ENCODE data around the gene NR1H2.

Gene NR1H2

DNA sequence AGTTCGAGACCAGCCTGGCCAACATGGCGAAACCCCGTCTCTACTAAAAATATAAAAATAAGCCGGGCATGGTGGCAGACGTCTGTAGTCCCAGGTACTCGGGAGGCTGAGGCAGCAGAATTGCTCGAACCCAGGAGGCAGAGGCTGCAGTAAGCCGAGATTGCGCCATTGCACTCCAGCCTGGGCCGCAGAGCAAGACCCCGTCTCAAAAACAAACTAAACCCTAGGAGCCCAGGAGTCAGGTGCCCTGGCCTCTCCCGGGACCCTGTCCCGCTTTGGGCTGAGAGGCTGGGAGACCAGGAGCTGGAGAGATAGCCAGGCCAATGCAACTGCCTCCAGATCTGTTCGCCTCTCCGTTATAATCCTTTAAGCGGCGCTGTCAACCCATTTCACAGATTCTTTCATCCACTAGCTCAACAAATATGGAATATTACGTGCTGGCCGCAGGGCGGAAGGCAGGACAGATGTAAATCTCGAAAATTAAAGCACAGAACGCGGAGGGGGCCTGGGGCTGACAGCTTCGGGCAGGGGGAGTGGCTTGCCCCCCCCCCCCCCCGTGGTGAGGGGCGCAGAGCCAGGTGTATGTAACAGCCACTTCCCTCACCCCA, 51.2 kb downstream of the NR1H2 start:
- no peak for DNase-seq

DNA sequence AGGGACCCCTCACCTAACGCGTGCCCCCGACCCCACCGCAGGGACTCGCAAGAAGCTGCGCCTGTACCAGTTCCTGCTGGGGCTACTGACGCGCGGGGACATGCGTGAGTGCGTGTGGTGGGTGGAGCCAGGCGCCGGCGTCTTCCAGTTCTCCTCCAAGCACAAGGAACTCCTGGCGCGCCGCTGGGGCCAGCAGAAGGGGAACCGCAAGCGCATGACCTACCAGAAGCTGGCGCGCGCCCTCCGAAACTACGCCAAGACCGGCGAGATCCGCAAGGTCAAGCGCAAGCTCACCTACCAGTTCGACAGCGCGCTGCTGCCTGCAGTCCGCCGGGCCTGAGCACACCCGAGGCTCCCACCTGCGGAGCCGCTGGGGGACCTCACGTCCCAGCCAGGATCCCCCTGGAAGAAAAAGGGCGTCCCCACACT, 51.8 kb downstream of the NR1H2 start:
- no peak for DNase-seq

DNA sequence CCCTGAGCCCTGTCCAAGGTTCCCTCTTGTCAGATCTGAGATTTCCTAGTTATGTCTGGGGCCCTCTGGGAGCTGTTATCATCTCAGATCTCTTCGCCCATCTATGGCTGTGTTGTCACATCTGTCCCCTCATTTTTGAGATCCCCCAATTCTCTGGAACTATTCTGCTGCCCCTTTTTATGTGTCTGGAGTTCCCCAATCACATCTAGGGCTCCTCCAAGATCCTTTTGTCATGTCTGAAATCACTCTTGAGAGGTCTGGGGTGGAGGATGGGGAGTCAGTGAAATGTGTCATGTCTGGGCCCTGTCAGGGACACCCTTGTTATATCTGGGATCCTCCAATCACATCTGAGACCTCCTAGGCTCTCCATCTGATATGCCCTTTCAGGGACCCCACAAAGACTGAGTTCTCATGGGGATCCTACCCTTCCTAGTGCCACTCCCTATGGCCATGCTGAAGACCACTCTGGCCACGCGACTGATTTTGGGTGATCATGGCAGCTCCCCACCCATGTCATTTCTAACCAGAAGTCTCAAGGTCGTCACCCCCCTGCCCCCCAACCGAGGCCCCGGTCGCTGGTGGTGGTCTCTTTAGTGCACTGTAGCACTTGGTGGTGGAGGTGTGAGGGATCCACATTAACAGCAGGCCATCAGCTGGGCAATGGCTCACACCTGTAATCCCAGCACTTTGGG, 52.7 kb downstream of the NR1H2 start:
- no peak for DNase-seq

DNA sequence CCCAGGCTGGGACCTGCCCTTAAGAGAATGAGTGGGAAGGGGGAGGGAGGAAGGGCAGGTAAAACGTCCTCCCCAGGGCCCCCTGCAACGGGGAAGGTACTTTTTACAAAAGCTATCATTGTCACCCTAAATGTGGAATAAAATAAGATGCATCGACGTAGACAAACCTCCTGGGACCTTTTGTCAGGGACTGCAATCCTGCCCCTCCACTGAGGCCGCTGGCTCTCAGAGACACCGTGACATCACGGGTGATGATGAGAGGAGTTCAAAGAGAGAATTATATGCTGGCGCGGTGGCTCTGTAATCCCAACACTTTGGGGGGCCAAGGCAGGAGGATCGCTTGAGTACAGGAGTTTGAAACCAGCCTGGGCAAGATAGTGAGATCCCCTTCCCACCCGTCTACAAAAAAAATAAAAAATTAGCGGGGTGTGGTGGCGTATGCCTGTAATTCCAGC, 54.7 kb downstream of the NR1H2 start:
- DNase-seq, result no peak

DNA sequence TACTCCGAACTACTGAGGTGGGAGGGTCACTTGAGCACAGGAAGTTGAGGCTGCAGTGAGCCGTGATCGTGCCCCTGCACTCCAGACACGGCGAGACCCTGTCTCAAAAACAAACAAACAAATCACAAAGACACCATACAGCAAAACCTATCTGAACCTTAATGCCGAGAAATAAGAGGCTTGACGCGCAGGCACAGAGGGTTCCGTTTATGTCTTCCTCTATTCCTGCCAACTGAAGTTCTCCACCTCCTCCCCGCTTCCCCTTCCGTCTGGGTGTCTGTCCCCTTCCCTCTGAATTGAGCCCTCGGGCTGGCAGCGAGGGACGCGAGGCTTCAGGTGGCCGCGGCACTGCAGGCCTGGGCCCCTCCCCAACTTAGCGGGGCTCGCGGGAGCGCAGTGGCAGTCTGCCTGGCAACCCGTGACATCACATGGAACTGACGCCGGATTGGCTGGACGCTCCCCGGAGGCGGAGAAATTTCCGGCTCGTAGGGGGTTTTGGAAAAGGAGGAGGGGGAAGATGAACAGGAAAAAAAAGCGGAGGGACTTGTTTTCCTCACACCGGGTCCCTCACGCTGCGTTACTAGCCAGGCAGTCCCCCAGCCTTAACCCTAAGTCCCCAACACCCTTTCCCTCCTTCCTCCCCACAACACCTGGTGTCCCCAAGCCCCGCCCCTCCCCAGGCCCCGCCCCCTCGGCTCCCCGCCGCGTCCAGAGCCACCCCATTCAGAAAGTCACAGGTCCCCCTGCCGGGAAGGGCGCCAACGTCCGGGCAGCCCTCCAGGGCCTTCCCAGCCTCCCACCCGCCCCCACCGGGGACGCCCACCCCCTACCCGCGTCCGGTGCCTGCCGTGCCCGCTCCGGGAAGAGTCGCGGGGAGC, 55.3 kb downstream of the NR1H2 start:
- DNase-seq, result peak; percentile 75

DNA sequence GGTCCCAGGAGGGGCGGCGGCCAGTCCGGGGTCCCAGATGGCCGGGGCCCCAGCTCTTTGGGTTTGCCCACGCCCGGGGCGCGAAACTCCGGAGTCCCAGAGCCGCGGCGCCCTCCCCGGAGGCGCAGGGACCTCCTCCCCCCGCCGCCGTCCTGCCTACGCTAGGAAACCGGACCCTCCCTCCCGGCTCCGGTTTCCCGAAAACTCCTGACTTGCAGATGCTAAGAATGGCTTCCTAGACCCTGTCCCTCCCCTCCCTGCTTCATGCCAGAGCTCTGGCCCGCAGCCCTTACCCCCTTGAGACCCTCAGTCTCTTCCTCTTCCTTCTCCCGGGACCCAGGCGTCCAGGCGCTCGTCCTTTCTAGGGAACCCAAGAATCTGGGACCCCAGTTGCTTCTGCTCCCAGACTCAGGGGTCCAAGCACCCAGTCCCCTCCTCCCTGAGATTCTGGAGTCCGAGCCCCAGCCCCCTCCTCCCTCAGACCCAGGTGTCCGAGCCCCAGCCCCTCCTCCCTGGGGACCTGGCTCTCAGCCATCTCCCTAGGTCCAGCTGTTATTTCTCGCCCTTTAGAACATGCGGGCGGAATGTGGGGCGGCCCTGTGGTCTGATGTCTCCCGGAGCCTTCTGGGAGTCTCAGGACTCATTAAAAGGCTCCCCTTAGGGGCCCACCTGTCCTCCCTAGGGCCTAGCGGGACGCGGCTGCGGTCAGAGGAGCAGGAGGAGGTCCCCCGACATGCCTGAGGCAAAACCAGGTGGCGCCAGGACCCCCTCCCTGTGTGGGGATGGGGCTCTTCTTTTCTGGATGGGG, 56.2 kb downstream of the NR1H2 start, which contains the start of gene MYBPC2:
MYBPC2 (plus strand) TSS at position 672 of the 808 bp plus-strand sequence; CDS start at position 734, 62 bp downstream.
- DNase-seq, result peak; percentile 15

All from DMS79 treated with DMSO at 0.1 percent for 48 hours (cell line).